Measurements from ENCODE around the gene CHMP1B. TPM values are rescaled to one million over a fixed set of nuclear protein-coding genes. Genes with fewer than 3 reads are reported as not detected.

The CHMP1B gene
- total and polyA plus RNA-seq, 3 donors from 2014 or later, result 32.8 to 50.0 (median 39.1) TPM

- TF ChIP-seq CTCF (IDR thresholded peaks at IDR 0.05) (no peak), POLR2A (IDR thresholded peaks at IDR 0.05) (no peak)
- Histone ChIP-seq H3K4me3 (no peak overlapping the region), H3K36me3 (ENCODE audit: low read depth, missing control alignments) (no peaks in the 10 kb centered on the region), H3K27ac (no peak overlapping the region), H3K27me3 (no peaks in the 10 kb centered on the region), H3K9me3 (no peaks in the 10 kb centered on the region), H3K4me1 (no peaks in the 10 kb centered on the region)
- no peak for DNase-seq
- WGBS, 2 donors, result 64 to 70% methylated on average over 4 of the region's 4 CpGs
- intact Hi-C loops (cut with DNase I; ENCODE audit: low total_unique reads), result no loop called here
These were observed 31.4 kb downstream of the CHMP1B start for GRCh38 chr18:11882636-11883035.

GRCh38 chr18:11883153-11883552 is 31.9 kb downstream of the CHMP1B start:
- WGBS, 2 donors, result 70 to 72% methylated on average over 1 of the region's 1 CpG
- H3K27ac ChIP-seq, result no peak overlapping the region
- no peak for DNase-seq
- intact Hi-C loops (cut with DNase I; ENCODE audit: low total_unique reads), result no loop called here
- H3K36me3 ChIP-seq (ENCODE audit: low read depth, missing control alignments), result no peaks in the 10 kb centered on the region
- TF ChIP-seq POLR2A (IDR thresholded peaks at IDR 0.05), result no peak
- TF ChIP-seq CTCF (IDR thresholded peaks at IDR 0.05), result no peak
- no peak overlapping the region for H3K4me3 ChIP-seq
- no peaks in the 10 kb centered on the region for H3K27me3 ChIP-seq
- no peaks in the 10 kb centered on the region for H3K9me3 ChIP-seq
- no peaks in the 10 kb centered on the region for H3K4me1 ChIP-seq

- Histone ChIP-seq H3K27me3 (no peaks in the 10 kb centered on the region), H3K9me3 (no peaks in the 10 kb centered on the region), H3K27ac (no peak overlapping the region), H3K36me3 (ENCODE audit: low read depth, missing control alignments) (no peaks in the 10 kb centered on the region), H3K4me1 (no peaks in the 10 kb centered on the region), H3K4me3 (no peak overlapping the region)
- 89 to 94% methylated on average over 11 to 12 of the region's 12 CpGs for WGBS, 2 donors
- no peak for TF ChIP-seq POLR2A (IDR thresholded peaks at IDR 0.05)
- TF ChIP-seq CTCF (IDR thresholded peaks at IDR 0.05), result no peak
- no peak for DNase-seq
- intact Hi-C loops (cut with DNase I; ENCODE audit: low total_unique reads), result no loop called here
These were observed 33.3 kb downstream of the CHMP1B start for GRCh38 chr18:11884396-11885030.

GRCh38 chr18:11885278-11885947 is 34.2 kb downstream of the CHMP1B start:
- H3K9me3 ChIP-seq, result no peaks in the 10 kb centered on the region
- TF ChIP-seq POLR2A (IDR thresholded peaks at IDR 0.05) (no peak), CTCF (IDR thresholded peaks at IDR 0.05) (no peak)
- no peaks in the 10 kb centered on the region for H3K4me1 ChIP-seq
- H3K36me3 ChIP-seq (ENCODE audit: low read depth, missing control alignments), result no peaks in the 10 kb centered on the region
- H3K4me3 ChIP-seq, result no peak overlapping the region
- intact Hi-C loops (cut with DNase I; ENCODE audit: low total_unique reads), result no loop called here
- DNase-seq, result no peak
- no peaks in the 10 kb centered on the region for H3K27me3 ChIP-seq
- WGBS, 2 donors, result 86 to 88% methylated on average over 22 of the region's 22 CpGs
- no peak overlapping the region for H3K27ac ChIP-seq

Measured in testis (tissue), 3 donors.